Keratinocyte (primary cell): Measurements from ENCODE around the gene NEUROD2. TPM values are rescaled to one million over a fixed set of nuclear protein-coding genes. Genes with fewer than 3 reads are reported as not detected.

Experiments used
- DNase-seq: peaks from one replicate; pipeline ENCODE4 v3.0.0-alpha.2; 2011; ENCODE audit warnings: low read depth, missing footprints, low spot score
- FAIRE-seq: peaks from 2 replicates; lab custom pipeline; 2011; peaks lifted over from hg19 to GRCh38; lab: Jason Lieb, UNC
- H2AFZ ChIP-seq: 2 replicates; pipeline ENCODE4 v1.6.0; 2012; ENCODE audit warnings: low read length, control low read depth, inconsistent platforms; ENCODE audit not compliant: control insufficient read depth
- H3K27ac ChIP-seq: 2 replicates; pipeline ENCODE4 v1.5.1; 2011; ENCODE audit warnings: low read length; ENCODE audit not compliant: control insufficient read depth, insufficient read depth
- H3K27me3 ChIP-seq: 3 replicates; pipeline ENCODE4 v1.6.0; 2011; ENCODE audit warnings: low read length; ENCODE audit not compliant: control insufficient read depth, insufficient read depth; ENCODE audit errors: extremely low read depth
- H3K36me3 ChIP-seq, 2 experiments: 2 replicates in 1 of 2; 3 replicates in 1 of 2; pipeline ENCODE4 v1.5.1; 2011; ENCODE audit warnings: low read length in 2 of 2, mild to moderate bottlenecking in 1 of 2; ENCODE audit not compliant: control insufficient read depth in 2 of 2, insufficient read depth in 2 of 2; ENCODE audit errors: extremely low read depth in 1 of 2
- H3K4me1 ChIP-seq: 3 replicates; pipeline ENCODE4 v1.5.1; 2011; ENCODE audit warnings: low read length; ENCODE audit not compliant: control insufficient read depth, insufficient read depth; ENCODE audit errors: extremely low read depth
- H3K4me2 ChIP-seq: 3 replicates; pipeline ENCODE4 v1.6.0; 2011; ENCODE audit warnings: low read depth, low read length; ENCODE audit not compliant: control insufficient read depth, insufficient read depth; ENCODE audit errors: extremely low read depth
- H3K4me3 ChIP-seq, 3 experiments: fragments of 200-600 bp in 1 of 3; sonication (generic) in 1 of 3; 2 replicates in 2 of 3; 3 replicates in 1 of 3; pipeline ENCODE4 v1.5.1; 2011 to 2016; ENCODE audit warnings: low read length in 3 of 3, mild to moderate bottlenecking in 3 of 3, control low read depth in 2 of 3, inconsistent platforms in 1 of 3, low read depth in 1 of 3, mixed read lengths in 1 of 3, mixed run types in 1 of 3, moderate library complexity in 1 of 3; ENCODE audit not compliant: control insufficient read depth in 2 of 3, insufficient read depth in 2 of 3; ENCODE audit errors: extremely low read depth in 1 of 3
- H3K79me2 ChIP-seq: 2 replicates; pipeline ENCODE4 v1.6.0; 2012; ENCODE audit warnings: low read length; ENCODE audit not compliant: control insufficient read depth, insufficient read depth
- H3K9ac ChIP-seq: 3 replicates; pipeline ENCODE4 v1.6.0; 2011; ENCODE audit warnings: low read length; ENCODE audit not compliant: control insufficient read depth, insufficient read depth; ENCODE audit errors: extremely low read depth
- H3K9me1 ChIP-seq: 3 replicates; pipeline ENCODE4 v1.6.0; 2011; ENCODE audit warnings: low read length; ENCODE audit not compliant: control insufficient read depth, insufficient read depth; ENCODE audit errors: extremely low read depth
- H3K9me3 ChIP-seq: 2 replicates; pipeline ENCODE4 v1.5.1; 2012; ENCODE audit warnings: low read depth, low read length; ENCODE audit not compliant: control insufficient read depth
- H4K20me1 ChIP-seq: 3 replicates; pipeline ENCODE4 v1.6.0; 2011; ENCODE audit warnings: low read length; ENCODE audit not compliant: control insufficient read depth, insufficient read depth; ENCODE audit errors: extremely low read depth
- CTCF ChIP-seq, 3 experiments: IDR thresholded peaks in 1 of 3; conservative IDR thresholded peaks in 1 of 3; optimal IDR thresholded peaks in 1 of 3; 2 replicates in 2 of 3; 3 replicates in 1 of 3; pipeline versions ENCODE3 to v1.5.1; 2011; ENCODE audit warnings: low read length in 3 of 3, mild to moderate bottlenecking in 3 of 3, moderate library complexity in 2 of 3, control low read depth in 1 of 3, inconsistent platforms in 1 of 3; ENCODE audit not compliant: insufficient read depth in 2 of 3; ENCODE audit errors: extremely low read depth in 1 of 3
- EZH2 ChIP-seq: IDR thresholded peaks from one replicate; pipeline ENCODE4 v1.6.1; 2012; ENCODE audit warnings: inconsistent platforms, mild to moderate bottlenecking, low read length, moderate library complexity
- dilution Hi-C: fragments of 300-500 bp; cut with MboI; formaldehyde crosslinking; loops from one replicate; pipeline ENCODE4 v1.7.0; 2020; ENCODE audit warnings: low sequenced_read_pairs; ENCODE audit not compliant: extremely low pct_ligation_motif_present
- polyA plus RNA-seq, 5 experiments: library from polyadenylated mRNA; depleted of rRNA in 3 of 5; stranded (reverse) in 3 of 5; stranded (forward) in 1 of 5; unstranded in 1 of 5; fragments of >200 nt; gene quantifications; 1 replicate in 1 of 5; 2 replicates in 3 of 5; 3 replicates in 1 of 5; pipeline versions ENCODE4 v1.2.1 to v1.2.3, GENCODE V29; 2011 to 2012; ENCODE audit warnings: missing spikeins in 2 of 5, low read depth in 1 of 5, low replicate concordance in 1 of 5

NEUROD2 gene
- polyA plus RNA-seq, 1 donor (not counting 4 experiments of a cell fraction or from before 2014, with no cell fraction given): not detected

DNA sequence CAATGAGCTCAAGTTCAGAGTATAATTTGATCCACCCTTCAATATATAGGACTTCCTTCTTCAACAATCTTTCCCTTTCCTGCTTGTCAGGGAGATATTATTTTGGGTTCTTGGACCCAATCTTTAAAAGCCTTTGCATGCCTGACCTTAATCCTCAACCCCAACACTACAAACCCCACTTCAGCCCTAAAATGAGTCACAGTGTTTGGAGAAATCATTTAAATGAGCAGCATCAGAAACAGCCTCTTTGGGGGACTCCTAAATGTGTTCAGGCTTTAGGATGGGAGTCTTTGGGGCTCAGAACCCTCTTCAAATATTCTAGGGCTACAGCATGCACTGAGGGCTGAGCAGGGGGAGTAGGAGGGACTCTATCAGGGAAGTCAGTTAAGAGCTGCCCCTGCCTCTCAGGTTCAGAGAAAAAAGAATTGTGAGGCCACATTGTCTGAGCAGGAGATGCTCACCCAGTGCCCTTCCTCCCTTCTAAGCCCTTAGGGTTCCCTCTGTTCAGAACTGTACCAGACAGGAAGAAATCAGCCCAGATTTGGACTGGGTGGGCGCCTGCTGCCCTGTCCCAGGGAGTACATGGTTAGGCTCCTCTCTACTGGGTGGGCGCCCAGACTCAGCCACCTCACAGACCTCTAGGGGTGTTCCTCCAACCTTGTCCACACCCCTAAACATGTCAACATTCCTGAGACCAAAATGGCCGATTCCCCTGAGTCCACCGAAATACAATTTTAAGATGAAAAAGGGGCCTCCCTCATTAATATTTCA is 5.0 kb downstream of the NEUROD2 start:
- no peak for FAIRE-seq
- peaks cover 90% of the 10 kb centered on the region for H3K27me3 ChIP-seq
- no peaks in the 10 kb centered on the region for H3K9me3 ChIP-seq
- dilution Hi-C loops: no loop called here
- H2AFZ ChIP-seq: no peak overlapping the region
- no peak for DNase-seq
- H3K27ac ChIP-seq: no peak overlapping the region
- peaks cover 6% of the 10 kb centered on the region for H4K20me1 ChIP-seq
- TF ChIP-seq CTCF (optimal IDR thresholded peaks at IDR 0.05 in 1 of 3, IDR thresholded peaks at IDR 0.05 in 1 of 3, conservative IDR thresholded peaks at IDR 0.05 in 1 of 3; ENCODE audit: extremely low read depth in 1 of 3, insufficient read depth in 2 of 3, low read length in 3 of 3) (no peak), EZH2 (no peak)
- H3K4me2 ChIP-seq: peak overlapping the region; percentile 79
- H3K9me1 ChIP-seq: no peaks in the 10 kb centered on the region
- no peak overlapping the region for H3K9ac ChIP-seq
- H3K4me3 ChIP-seq: no peak overlapping the region
- H3K4me1 ChIP-seq: peaks cover 34% of the 10 kb centered on the region
- H3K36me3 ChIP-seq: no peaks in the 10 kb centered on the region
- no peaks in the 10 kb centered on the region for H3K79me2 ChIP-seq

- Histone ChIP-seq H2AFZ (no peak overlapping the region), H3K4me2 (no peak overlapping the region), H3K9me1 (no peaks in the 10 kb centered on the region), H3K4me3 (no peak overlapping the region), H3K36me3 (no peaks in the 10 kb centered on the region), H4K20me1 (peaks cover 6% of the 10 kb centered on the region), H3K9ac (no peak overlapping the region), H3K4me1 (peaks cover 34% of the 10 kb centered on the region), H3K9me3 (no peaks in the 10 kb centered on the region), H3K79me2 (no peaks in the 10 kb centered on the region), H3K27ac (no peak overlapping the region), H3K27me3 (peaks cover 90% of the 10 kb centered on the region)
- TF ChIP-seq CTCF (optimal IDR thresholded peaks at IDR 0.05 in 1 of 3, IDR thresholded peaks at IDR 0.05 in 1 of 3, conservative IDR thresholded peaks at IDR 0.05 in 1 of 3; ENCODE audit: extremely low read depth in 1 of 3, insufficient read depth in 2 of 3, low read length in 3 of 3): no peak
- no peak for TF ChIP-seq EZH2
- FAIRE-seq (no peak), DNase-seq (no peak)
- dilution Hi-C loops: no loop called here
Measured at GRCh38 chr17:39601758-39602532, 5.8 kb downstream of the NEUROD2 start.
